Heart left ventricle (tissue), 16 donors: ENCODE results near the gene NCSTN. TPM values are rescaled to one million over a fixed set of nuclear protein-coding genes. Genes with fewer than 3 reads are reported as not detected.

Source experiments
- ATAC-seq, 4 donors: fragments of 200-7000 bp; cut with Tn5 transposase; one replicate each; pipeline ENCODE4 v1.9.1; 2020 to 2022; ENCODE audit warnings: moderate library complexity in 4 of 4, mild to moderate bottlenecking in 3 of 4, moderate number of reproducible peaks in 1 of 4
- DNase-seq, 5 donors: peaks; one replicate each; pipeline ENCODE4 v3.0.0-alpha.2; 2020
- H3K27ac ChIP-seq, 12 donors: fragments of 200-600 bp; sonication (generic) in 4 of 12; one replicate each; pipeline versions ENCODE4 v1.5.0 to v1.8.0; 2016 to 2022; ENCODE audit warnings: mild to moderate bottlenecking in 2 of 12
- H3K27me3 ChIP-seq, 9 donors: fragments of 200-600 bp; sonication (generic) in 2 of 9; one replicate each; pipeline versions ENCODE4 v1.5.1 to v1.8.0; 2016 to 2022; ENCODE audit warnings: mild to moderate bottlenecking in 3 of 9
- H3K36me3 ChIP-seq, 9 donors: fragments of 200-600 bp; sonication (generic) in 2 of 9; one replicate each; pipeline versions ENCODE4 v1.5.0 to v1.8.0; 2018 to 2022; ENCODE audit warnings: mild to moderate bottlenecking in 2 of 9
- H3K4me1 ChIP-seq, 12 donors: fragments of 200-600 bp; sonication (generic) in 4 of 12; one replicate each; pipeline versions ENCODE4 v1.5.0 to v1.8.0; 2016 to 2022; ENCODE audit warnings: mild to moderate bottlenecking in 3 of 12
- H3K4me3 ChIP-seq, 12 donors: fragments of 200-600 bp; sonication (generic) in 4 of 12; one replicate each; pipeline versions ENCODE4 v1.5.0 to v1.8.0; 2017 to 2022; ENCODE audit warnings: mild to moderate bottlenecking in 9 of 12, moderate library complexity in 4 of 12
- H3K9me3 ChIP-seq, 12 donors: fragments of 200-600 bp; sonication (generic) in 4 of 12; one replicate each; pipeline versions ENCODE4 v1.5.0 to v1.8.0; 2016 to 2022; ENCODE audit warnings: mild to moderate bottlenecking in 1 of 12
- POLR2A ChIP-seq, 2 donors: fragments of 450-650 bp; IDR thresholded peaks; one replicate each; pipeline ENCODE4 v1.6.1; 2017; ENCODE audit warnings: antibody characterized with exemption in 2 of 2, mild to moderate bottlenecking in 2 of 2, moderate library complexity in 2 of 2
- WGBS, 4 donors: extraction: QIAGEN DNeasy Blood & Tissue Kit in 2 of 4; methylation state at CpG; one replicate each; pipeline versions ENCODE4 v1.1.5 to v1.1.7; 2013 to 2018; 5-methylcytosine and 5-hydroxymethylcytosine counted together
- intact Hi-C, 10 donors: fragments of 100-400 bp; cut with DNase I; formaldehyde crosslinking; loops; one replicate each; pipeline versions ENCODE4 v1.11.1 to v1.14.2; 2022
- polyA plus RNA-seq, 2 donors: library from polyadenylated mRNA; stranded (reverse); fragments of 200-250 nt; gene quantifications; one replicate each; pipeline ENCODE4 v1.2.3, GENCODE V29; 2013
- total RNA-seq, 9 donors: library from RNA; depleted of rRNA in 2 of 9; stranded (reverse); fragments of >200 nt in 2 of 9; fragmentation: NEBNext Ultra II Directional in 3 of 9; extraction: Animal tissue kit (Norgen Biotek cat#: 25700) in 3 of 9; gene quantifications; one replicate each; pipeline versions ENCODE4 v1.1.0 to v1.2.4, GENCODE V29; 2016 to 2023
- TF ChIP-seq, protein P1 (sequence below), 12 donors: fragments of 200-600 bp; sonication (generic) in 4 of 12; IDR thresholded peaks; one replicate each; pipeline versions ENCODE4 v1.5.0 to v1.8.0; 2018 to 2022; ENCODE audit warnings: antibody characterized with exemption in 12 of 12, mild to moderate bottlenecking in 5 of 12
- donor health status: ischemic (EF 13 %, LVEDD 7.1; RV severe dilation, severe dysfunction).
- donor health status: healthy with polysubstance abuse.
- donor health status: DM: no; HTN: yes; CAD: no.
- donor health status: DM: no; HTN: no; CAD: no.
- donor health status: ischemic (EF 25% LVEDD 6.9; RV normal size, moderate dysfunction).
- donor health status: ischemic (EF 25% LVEDD 5.7; RV mildly dilated, moderate dysfunction).
- donor health status: healthy.
- donor health status: DM: yes; HTN: yes; CAD: no.
- donor health status: ischemic (EF 35%, LVEDD 5.7; RV mildly dilated, moderate dysfunction).
- donor health status: nonischemic (EF 11% LVEDD 7.7; RV severe dilation, severe dysfunction).
- donor health status: DM: yes; HTN: yes; CAD: no.
- donor health status: PGD.
- donor health status: ischemic (EF 29% LVEDD 5.4; RV normal size, mild dysfunction).
- donor health status: nonischemic (EF 23%, LVEDD 6.1; RV moderate dilation, normal function).

Gene NCSTN
- total and polyA plus RNA-seq, 11 donors: 47.3 to 101 (median 70.8) TPM

- Histone ChIP-seq H3K36me3 (peaks cover 4 to 100% (median 97%) of the 10 kb centered on the region in 9 donors), H3K4me1 (peaks cover 0 to 5% (median 0%) of the 10 kb centered on the region in 12 donors), H3K9me3 (peaks cover 0 to 13% (median 0%) of the 10 kb centered on the region in 12 donors), H3K27ac (no peak overlapping the region), H3K4me3 (no peak overlapping the region), H3K27me3 (no peaks in the 10 kb centered on the region)
- no peak for ATAC-seq
- DNase-seq: no peak
- intact Hi-C loops: no loop called here
- TF ChIP-seq, protein P1, sequence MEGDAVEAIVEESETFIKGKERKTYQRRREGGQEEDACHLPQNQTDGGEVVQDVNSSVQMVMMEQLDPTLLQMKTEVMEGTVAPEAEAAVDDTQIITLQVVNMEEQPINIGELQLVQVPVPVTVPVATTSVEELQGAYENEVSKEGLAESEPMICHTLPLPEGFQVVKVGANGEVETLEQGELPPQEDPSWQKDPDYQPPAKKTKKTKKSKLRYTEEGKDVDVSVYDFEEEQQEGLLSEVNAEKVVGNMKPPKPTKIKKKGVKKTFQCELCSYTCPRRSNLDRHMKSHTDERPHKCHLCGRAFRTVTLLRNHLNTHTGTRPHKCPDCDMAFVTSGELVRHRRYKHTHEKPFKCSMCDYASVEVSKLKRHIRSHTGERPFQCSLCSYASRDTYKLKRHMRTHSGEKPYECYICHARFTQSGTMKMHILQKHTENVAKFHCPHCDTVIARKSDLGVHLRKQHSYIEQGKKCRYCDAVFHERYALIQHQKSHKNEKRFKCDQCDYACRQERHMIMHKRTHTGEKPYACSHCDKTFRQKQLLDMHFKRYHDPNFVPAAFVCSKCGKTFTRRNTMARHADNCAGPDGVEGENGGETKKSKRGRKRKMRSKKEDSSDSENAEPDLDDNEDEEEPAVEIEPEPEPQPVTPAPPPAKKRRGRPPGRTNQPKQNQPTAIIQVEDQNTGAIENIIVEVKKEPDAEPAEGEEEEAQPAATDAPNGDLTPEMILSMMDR (IDR thresholded peaks at IDR 0.05): no peak
- no peak for TF ChIP-seq POLR2A (IDR thresholded peaks at IDR 0.05)
- 60 to 81% (median 78%) methylated on average over 2 of the region's 2 CpGs for WGBS, 4 donors
These were observed 27.8 kb upstream of the NCSTN start for GRCh38 chr1:160315359-160315758.

GRCh38 chr1:160322831-160323230 lies 20.4 kb upstream of the NCSTN start:
- Histone ChIP-seq H3K27ac (no peak overlapping the region), H3K9me3 (no peaks in the 10 kb centered on the region), H3K27me3 (no peaks in the 10 kb centered on the region), H3K4me3 (no peak overlapping the region), H3K4me1 (peaks cover 0 to 5% (median 0%) of the 10 kb centered on the region in 12 donors), H3K36me3 (peaks cover 0 to 99% (median 83%) of the 10 kb centered on the region in 9 donors)
- WGBS, 4 donors: 93 to 98% (median 96%) methylated on average over 6 of the region's 6 CpGs
- TF ChIP-seq, protein P1 (IDR thresholded peaks at IDR 0.05): no peak
- no peak for TF ChIP-seq POLR2A (IDR thresholded peaks at IDR 0.05)
- ATAC-seq (no peak), DNase-seq (no peak)
- intact Hi-C loops: no loop called here

- peaks cover 0 to 100% (median 85%) of the 10 kb centered on the region in 9 donors for H3K36me3 ChIP-seq
- no peak for DNase-seq
- 95 to 98% (median 96%) methylated on average over 4 of the region's 4 CpGs for WGBS, 4 donors
- H3K4me1 ChIP-seq: peaks cover 0 to under 1% (median 0%) of the 10 kb centered on the region in 12 donors
- H3K4me3 ChIP-seq: no peak overlapping the region
- no peaks in the 10 kb centered on the region for H3K9me3 ChIP-seq
- intact Hi-C loops: loop anchor here in 1 of 10 donors (2.0 kb wide), 1 partner anchor 26 kb away; no protein-coding TSS in a partner anchor
- no peaks in the 10 kb centered on the region for H3K27me3 ChIP-seq
- ATAC-seq: no peak
- H3K27ac ChIP-seq: no peak overlapping the region
- TF ChIP-seq, protein P1 (IDR thresholded peaks at IDR 0.05): no peak
- TF ChIP-seq POLR2A (IDR thresholded peaks at IDR 0.05): no peak
These were observed 17.9 kb upstream of the NCSTN start for GRCh38 chr1:160325252-160325651.

- Histone ChIP-seq H3K4me1 (no peaks in the 10 kb centered on the region), H3K9me3 (no peaks in the 10 kb centered on the region), H3K36me3 (peaks cover 0 to 100% (median 97%) of the 10 kb centered on the region in 9 donors), H3K4me3 (no peak overlapping the region), H3K27me3 (no peaks in the 10 kb centered on the region), H3K27ac (no peak overlapping the region)
- no peak for TF ChIP-seq POLR2A (IDR thresholded peaks at IDR 0.05)
- ATAC-seq (no peak), DNase-seq (no peak)
- 69 to 78% (median 77%) methylated on average over 5 of the region's 5 CpGs for WGBS, 4 donors
- intact Hi-C loops: no loop called here
These were observed 16.8 kb upstream of the NCSTN start for GRCh38 chr1:160326418-160326817.

- no peak for TF ChIP-seq POLR2A (IDR thresholded peaks at IDR 0.05)
- TF ChIP-seq, protein P1 (IDR thresholded peaks at IDR 0.05): no peak
- intact Hi-C loops: no loop called here
- peaks cover 0 to 100% (median 99%) of the 10 kb centered on the region in 9 donors for H3K36me3 ChIP-seq
- 68 to 76% (median 71%) methylated on average over 8 of the region's 8 CpGs for WGBS, 4 donors
- ATAC-seq (no peak), DNase-seq (no peak)
- no peaks in the 10 kb centered on the region for H3K9me3 ChIP-seq
- H3K27me3 ChIP-seq: no peaks in the 10 kb centered on the region
- H3K27ac ChIP-seq: no peak overlapping the region
- H3K4me3 ChIP-seq: no peak overlapping the region
- no peaks in the 10 kb centered on the region for H3K4me1 ChIP-seq
These were observed 15.0 kb upstream of the NCSTN start for GRCh38 chr1:160328184-160328583.
